GM19467 (cell line): ENCODE results near the gene FASN.

Source experiments
- ATAC-seq: cut with Tn5 transposase; IDR thresholded peaks from one replicate; pipeline ENCODE4 v1.9.1; 2021; ENCODE audit warnings: mild to moderate bottlenecking, moderate library complexity; ENCODE audit not compliant: unreplicated experiment

The FASN gene

DNA sequence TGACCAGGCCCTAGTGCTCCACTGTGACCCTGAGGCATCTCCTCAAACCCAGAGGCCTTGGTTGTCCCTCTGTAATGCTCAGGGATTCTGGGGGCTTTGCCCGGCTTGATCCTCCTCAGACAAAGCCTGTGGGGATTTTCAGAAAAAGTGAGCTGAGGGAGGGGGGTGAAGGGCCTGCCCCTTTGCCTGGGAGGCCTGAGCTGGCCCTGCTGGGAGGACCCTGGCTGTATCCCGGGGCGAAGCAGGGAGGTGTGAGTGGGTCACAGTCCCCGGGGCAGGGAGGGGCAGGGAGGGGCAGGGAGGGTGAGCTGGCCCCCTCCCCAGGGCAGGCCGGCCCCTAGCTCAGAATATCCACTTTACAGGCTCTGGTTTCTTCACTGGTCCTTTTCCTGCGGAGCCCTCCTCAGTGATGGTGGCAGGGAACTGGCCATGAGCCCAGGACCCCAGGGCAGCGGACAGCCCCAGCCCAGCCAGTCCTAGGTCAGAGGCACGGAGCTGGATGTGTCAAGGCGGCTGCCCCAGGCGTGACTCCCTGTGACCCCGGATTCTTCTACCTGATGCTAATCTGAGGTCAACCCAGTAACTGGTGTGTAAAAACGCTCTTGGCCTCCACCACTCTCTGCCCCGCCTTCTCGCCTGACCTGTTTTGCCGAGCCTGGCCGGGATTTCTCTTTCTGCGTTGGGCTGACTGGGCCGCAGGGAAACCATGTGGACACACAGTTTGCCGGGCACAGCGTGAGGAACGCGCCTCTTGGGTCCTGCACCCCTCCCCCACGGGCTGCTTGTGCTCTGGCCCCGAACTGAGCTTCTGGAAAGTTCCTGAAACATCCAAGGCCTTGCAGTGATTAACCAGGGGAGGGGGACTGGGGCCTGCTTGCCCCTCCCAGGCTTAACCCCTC, 5.8 kb upstream of the FASN start:
- no peak for ATAC-seq

DNA sequence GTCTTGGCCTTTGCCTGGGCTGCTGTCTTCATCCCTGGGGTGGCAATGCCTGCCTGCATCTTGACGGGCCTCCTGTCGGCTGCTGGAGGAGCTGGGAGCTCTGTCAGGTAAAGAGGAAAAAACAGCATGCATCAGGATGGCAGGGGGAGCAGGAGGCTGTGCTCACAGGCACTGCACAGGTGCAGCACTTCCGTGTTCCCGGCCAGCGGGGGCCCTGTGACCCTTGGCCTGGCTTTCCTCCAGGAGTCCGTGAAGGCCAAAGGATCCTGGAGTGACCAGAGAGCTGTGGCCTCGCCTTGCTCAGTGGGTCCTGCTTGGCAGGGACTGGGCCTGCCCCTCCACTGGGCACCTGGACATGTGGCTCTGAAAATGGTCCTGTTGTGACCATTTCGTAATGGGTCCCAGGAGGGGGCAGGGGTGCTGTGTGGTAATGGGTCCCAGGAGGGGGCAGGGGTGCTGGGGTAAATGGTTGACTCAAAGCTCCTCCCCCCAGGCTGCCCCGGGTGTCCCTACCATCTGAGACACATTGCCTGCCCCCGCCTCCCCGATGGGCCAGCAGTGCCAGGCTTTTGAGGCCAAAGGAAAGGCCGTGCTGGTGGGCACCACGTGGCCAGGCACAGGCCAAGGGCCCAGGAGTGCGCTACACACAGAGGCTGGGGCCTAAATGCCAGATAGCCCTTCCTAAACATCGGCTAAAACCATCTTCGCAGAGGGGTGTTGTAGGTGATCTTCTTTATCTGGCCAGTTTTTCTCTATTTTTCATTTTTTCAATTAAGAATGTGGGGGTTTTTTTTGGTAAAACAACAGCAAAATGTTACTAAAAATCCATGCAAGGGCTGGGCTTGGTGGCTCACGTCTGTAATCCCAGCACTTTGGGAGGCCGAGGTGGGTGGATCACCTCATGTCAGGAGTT, 4.0 kb upstream of the FASN start:
- no peak for ATAC-seq

DNA sequence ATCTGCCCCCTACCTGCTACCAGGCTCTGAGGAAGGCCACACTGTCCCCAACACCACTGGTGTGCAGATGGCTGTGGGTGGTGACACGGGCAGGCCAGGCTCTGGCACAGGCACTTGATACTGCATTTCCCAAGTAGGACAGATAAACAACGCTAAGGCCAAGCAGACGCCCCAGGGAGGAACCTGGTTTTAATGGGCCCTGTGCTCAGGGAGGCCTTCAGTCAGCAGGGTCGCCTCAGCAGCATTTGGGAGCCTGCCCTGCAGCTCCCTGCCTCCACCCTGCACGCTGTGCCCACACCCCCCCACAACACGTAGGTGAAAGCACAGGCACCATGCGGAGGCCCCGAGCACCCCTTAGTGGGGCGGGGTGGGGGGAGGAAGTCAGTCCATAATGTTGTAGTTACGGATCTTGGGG, 3.3 kb upstream of the FASN start:
- no peak for ATAC-seq

DNA sequence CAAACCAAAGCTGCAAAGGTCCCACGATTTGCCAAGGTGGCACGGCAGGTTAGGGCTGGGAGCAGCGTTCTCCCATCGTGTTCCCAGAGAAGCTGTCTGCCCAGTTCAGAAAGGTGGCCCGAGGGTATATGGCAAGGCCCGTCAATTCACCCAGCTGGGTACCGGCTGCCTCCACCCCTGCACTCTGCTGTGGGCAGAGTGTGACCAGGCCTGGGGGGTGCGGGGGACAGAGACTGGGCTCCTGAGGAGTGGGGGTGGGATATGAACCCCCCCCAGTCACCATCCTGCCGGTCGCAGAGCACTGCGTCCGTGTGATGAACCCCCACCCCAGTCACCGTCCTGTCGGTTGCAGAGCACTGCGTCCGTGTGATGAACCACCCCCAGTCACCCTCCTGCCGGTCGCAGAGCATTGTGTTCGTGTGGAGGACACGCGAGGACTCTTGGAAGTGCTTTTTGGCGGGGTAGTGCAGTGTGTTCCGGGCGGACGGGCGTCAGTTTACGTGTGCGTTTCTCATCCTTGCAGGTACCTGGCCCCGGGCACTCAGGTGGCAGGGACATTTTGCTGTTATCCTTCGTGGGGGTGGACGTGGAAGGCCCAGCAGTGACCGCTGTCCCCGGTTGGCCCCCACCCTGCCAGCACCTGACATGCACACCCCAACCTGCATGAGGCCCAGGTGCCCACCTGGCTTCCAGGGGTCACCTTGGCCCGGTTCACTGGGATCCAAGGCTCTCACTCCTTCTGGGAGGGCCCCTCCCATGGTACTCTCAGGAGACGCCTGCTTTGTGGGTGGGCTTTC, 2.7 kb upstream of the FASN start:
- no peak for ATAC-seq

DNA sequence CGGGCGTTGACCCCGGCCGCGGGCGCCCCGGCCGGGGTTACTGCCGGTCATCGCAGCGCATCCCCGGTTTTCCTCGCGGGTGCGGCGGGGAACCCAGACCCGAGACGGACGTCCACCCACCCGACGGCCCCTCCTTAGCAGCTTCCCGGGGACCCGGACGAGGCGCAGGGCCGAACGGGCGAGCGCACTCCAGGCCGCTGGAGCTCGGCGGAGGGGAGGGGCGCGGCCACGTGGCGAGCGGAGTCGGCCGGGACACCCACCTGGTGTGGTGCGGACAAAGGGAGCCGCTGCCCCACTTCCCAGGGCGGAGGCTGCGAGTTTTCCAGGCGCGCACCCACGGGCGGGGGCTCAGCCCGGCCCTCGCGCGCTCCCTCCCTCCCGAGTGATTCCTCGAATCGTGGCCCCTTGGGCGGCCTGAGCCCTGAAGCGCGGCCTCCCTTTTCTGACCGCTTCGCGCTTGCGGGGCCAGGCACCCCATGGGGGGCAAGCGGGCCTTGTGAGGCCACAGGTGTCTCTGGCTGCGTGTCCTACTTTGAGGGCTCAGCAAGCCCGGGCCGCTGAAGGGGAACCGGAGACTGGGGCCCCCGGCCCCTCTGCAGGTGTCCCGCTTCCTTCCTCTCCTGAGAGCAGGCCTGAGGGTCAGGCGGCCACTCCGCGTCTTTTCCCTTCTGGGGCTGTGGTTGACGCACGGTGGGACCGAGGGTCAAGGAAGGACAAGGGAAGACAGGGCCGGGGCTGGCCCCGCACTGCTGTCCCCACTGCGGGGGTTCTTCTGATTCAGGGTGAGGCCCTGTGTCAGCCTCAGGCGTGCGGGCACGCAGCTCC, 1.1 kb upstream of the FASN start:
- ATAC-seq, result peak; percentile 8

DNA sequence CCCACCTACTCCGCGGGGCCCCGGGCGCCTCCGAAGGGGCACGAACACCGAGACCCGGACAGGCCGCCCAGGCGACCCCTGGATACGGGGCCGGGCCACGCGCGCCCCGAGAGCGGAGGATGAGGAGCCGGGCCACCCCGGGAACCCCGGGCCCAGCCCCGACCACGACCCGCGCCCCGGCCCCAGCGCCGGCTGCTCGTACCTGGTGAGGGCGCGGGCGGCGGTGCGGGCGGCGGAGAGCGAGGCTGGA, 192 bp downstream of the FASN start:
- peak; percentile 6 for ATAC-seq

DNA sequence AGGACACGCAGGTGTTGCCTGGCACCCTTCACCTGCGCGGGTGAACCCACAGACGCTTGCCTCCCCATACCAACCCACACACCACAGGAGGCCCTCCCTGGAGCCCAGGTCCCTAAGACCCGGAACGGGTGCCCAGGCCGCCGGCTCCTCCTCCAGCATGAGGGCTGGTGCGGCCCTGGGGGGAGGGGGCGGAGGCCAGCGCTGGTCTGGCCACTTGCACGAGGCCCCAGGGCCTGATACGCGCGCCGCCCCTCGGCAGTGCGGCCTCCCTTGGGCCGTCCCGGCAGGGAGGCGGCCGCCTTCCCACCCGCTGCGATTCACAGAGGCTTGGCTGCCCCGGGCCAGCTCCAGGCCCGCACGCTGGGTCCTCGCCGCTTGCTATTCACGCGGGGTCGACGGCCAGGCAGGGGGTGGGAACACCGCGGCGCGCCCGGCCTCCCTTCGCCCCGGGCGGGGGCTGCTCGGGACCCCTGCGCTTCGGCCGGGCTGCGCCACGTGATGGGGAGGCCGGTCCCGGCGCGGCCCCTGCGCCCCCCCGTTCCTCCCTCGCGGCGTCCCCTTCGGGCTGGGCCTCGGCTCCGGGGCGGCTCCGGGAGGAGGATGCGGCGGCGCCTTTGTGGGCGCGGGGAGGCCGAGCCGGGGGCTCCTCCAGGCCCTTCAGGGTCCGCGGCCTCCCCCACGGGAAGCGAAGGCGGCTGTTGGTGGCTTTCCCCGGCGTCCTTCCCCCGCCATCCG, 685 bp downstream of the FASN start:
- no peak for ATAC-seq

DNA sequence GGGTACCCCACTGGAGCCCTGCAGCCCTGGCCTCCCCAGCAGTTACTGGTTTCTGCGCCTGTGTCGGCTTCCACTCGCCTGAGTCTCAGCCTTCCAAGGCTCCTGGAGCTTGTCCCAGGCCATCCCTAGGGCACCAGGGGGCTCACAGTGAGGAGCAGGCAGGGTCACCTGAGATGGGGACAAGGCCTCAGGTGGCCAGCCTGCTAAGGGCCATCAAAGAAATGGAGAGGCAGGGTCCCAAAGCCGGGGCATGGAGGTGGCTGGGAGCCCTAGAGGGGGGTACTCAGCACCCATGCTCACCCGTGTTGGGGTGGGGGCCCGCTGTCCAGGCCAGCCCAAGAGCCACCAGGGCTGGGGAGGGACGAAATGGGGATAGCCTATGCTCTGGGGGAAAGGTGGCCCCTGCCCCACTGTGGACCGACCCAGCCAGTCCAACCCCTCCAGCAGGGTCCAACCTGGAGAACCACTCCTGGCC, 1.3 kb downstream of the FASN start:
- ATAC-seq, result no peak

DNA sequence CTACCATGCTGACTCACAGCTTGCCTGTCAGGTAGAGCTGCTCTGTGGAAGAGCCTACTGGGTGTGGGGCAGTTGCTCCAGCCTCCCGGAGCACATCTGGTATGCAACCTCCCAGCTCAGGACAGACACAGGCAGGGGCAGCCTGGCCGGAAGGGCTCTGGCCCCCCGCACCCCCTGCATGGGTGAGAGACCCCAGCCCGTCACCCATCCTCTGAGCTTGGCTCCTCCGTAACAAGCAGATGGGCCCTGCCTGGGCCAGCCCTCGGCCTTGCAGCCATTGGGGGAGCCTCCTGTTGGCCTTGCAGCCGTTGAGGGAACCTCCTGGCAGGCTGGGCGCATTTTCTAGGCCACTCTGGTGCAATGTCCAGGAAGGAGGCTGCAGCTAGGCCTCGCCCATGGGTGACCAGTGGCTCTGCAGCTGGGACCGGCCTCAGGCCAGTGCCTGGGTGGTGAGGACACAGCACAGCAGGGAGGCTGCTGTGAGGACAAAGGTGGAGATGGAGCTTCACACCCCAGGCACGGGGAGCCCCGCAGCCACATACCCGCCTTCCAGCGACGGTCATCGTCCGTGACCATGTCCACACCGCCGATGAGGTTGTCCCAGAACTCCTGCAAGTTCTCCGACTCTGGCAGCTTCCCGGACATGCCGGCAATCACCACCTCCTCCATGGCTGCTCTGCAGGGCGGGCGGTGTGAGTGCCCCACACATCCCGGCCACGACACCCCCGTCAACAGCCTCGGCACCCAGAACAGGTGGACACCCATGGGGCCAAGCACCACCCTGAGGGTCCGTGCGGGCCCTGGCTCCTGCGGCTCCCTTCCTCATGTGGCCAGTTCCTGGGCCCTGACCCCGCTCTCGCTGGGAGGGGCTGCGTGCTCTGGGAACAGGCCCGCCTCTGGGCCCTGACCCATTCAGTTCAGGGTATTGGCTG, 2.0 kb downstream of the FASN start:
- ATAC-seq, result no peak

DNA sequence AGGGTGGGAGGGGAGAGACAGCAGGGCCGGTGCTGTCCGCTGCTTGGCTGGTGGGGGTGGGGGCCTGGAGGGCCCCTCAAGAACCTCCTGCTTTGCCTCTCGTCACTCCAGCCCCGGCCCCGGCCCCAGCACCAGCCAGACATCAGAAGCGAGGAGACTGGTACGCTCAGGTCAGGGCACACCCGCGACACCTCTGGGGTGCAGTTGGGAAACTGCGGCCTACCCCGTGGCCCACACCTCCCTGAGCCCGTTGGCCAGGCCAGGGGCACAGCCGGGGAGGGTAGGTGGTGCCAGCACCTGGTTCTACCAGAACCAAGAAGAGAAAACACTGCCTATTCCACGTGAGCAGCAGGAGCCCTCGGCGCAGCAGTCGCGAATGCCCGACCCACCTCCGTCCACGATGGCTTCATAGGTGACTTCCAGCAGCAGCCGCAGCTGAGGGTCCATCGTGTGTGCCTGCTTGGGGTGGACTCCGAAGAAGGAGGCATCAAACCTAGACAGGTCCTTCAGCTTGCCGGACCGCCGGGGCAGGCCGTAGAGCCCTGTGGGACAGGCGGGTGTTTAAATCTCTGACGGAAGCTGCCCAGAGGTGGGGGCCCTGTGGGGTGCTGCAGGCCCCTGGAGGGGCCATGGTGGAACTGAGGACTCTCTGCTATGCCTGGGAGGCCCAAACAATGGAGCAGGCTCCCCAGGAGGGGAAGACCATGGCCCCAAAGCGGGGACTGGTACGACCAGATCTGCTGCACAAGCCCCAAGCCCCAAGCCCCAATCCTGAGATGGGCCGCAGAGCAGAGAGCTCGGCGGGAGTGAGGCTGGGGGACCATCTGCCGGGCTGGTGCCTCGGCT, 2.9 kb downstream of the FASN start:
- ATAC-seq, result no peak

DNA sequence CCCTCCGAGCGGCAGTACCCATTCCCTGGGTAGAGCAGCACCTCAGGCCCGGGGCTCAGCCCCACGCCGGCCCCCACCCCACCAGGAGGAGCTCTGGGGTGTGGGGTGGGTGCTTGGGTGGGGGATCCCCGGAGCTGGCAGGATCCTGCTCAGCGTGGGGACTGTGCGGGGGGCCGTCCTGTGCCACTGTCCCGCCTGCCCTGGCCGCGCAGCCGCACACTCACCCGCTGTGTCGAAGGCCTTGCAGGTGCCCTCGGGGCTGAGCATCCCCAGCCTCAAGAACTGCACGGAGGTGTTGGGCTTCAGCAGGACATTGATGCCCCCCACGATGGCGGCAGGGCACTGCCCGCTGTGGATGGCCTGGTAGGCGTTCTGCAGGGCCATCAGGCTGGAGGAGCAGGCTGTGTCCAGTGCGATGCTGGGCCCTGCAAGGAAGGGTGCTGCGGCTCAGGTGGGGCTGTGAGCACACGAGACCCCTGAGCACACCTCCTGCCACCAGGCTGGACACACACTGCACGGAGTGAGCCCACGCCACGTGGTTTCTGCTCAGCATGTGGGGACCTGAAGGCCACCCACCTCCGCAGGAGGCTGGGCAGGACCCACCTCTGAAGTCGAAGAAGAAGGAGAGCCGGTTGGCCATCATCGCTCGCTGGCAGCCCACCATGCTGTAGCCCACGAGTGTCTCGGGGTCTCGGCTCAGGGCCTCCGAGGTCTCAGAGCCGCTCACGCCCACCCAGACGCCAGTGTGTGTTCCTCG, 4.9 kb downstream of the FASN start:
- ATAC-seq, result no peak

DNA sequence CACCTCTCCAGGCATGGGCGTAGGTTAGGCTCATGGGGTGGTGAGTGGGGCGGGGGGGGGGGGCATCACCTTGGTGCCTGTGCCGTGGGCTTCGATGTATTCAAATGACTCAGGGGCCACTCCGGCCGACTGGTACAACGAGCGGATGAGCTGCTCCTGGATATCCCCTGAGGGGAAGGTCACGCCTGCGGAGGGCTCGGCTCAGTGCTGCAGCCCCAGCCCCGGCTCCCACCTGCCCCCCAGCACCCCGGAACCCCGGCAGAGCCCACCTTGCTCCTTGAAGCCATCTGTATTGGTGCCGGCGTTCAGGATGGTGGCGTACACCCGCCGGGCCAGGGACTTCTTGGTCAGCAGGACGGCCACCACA, 5.4 kb downstream of the FASN start:
- ATAC-seq, result no peak

DNA sequence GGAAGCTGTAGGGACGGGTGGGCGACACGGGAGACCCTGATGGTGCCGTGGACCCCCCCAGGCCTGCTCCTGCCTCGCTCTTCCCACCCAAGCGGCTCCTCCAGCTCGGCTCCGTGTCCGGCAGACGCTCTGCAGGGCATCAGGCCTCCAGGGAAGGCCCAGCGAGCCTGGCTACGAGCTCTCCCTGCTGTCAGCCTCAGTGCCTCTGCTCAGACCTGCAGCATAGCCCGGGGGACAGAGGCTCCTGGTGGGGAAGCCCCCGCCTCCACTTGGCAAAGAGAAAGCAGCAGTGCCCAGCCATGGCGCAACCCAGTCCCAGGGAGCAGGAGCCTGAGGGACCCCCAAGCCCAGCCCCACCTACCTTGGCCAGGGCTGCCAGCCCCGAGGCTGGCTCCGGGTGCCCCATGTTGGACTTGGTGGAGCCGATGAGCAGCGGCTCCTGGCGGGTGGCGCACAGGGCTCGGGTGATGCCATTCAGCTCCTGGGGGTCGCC, 5.9 kb downstream of the FASN start:
- ATAC-seq, result no peak

DNA sequence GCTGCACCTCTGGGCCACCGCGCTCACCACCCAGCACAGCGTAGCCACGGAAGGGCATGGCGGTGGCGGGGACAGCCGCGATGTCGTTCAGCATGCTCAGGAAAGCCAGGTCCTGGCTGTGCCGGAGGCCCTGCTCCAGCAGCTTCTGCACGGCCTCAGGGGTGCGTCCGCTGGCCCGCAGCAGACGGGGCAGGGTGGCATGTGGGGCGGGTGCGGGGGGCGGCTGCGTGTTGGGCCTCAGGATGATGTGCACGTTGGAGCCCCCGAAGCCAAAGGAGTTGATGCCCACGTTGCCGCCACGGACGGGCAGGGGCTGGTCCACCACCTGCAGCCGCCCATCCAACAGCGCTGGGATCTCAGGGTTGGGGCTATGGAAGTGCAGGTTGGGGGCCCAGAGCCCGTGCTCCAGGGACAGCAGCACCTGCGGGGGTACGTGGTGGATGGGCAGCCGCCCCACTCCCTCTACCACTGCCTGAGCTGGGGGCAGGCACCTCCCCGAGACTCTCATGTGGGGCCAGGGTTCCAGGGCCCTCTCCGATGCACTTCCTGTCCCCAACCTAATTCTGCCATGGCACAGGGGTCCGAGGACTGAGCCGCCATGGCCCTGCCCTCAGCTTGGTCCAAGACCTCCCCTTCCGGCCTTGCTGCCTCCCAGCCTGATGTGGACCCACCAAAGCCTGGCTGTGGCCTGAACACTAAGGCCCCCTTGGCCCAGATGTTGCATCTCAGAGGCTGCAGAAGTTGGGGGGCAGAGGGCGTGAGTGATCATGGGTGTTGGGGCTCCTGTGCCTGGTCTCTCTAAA, 6.6 kb downstream of the FASN start:
- ATAC-seq, result no peak

DNA sequence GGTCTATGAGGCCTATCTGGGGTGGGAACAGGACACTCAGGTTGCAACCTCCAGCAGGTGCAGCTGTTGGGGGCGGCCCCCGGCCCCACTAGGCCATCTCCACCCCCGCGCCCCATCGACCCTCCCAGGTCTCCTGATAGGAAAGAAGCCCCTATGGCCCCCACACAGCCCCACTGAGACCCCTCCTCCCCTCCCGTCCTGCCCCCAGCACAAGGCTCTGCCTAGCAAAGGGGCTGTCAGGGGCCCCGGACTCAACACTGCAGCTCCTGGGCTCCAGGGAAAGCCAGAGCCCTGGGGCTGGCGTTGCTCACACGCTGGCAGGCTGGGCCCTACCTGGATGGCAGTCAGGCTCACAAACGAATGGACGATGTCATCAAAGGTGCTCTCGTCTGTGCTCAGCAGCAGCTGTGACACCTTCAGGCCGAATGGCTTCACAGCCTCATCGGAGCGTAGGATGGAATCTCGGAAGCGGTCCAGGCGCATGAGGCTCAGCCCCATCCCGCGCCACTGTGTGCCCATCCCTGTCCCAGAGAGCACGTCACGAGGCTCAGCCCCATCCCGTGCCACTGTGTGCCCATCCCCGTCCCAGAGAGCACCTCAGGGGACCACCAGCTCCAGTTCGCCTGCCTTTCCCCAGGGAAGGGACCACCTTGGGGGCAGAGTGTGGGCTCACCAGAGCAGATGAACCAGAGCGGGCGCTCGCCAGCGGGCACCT, 7.3 kb downstream of the FASN start:
- ATAC-seq, result no peak
